ENCODE results near the gene HMCN2. TPM values are rescaled to one million over a fixed set of nuclear protein-coding genes. Genes with fewer than 3 reads are reported as not detected.

HMCN2 gene
- total RNA-seq, 1 donor from 2014 or later, result not detected

DNA sequence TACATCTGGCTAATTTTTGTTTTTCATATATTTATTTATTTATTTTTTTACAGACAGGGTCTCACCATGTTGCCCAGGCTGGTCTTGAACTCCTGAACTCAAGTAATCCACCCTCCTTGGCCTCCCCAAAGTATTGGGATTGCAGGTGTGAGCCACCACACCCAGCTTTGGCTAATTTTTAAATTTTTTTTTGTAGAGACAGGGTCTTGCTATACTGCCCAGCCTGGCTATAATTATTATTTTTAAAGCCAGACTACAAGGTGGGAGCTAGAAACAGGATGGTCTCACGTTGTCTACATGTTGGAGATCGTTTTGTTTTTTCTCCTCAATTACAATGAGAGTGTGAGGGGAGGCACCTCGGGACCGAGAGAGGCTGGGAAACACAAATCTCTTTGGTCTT, 203.0 kb downstream of the HMCN2 start:
- DNase-seq (ENCODE audit: low read depth), result no peak

DNA sequence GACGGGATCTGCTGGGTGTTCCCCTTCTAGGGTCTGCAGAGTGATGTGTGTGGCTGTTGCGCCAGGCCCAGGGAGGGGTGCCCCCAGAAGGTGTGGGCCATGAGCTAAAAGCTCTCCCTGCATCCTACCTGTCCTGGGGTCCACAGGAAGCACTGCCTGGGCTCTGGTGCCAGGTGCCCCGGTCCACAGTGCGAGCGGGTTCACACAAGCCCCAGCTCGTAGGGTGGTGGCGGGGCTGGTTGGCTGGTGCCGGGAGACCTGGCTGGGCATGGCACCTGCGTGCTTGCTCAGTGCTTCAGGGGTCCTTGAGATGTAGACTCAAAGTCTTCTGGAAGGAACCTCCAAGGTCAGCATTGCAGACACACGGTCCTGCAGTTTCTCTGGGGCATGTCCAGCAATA, 204.7 kb downstream of the HMCN2 start:
- DNase-seq (ENCODE audit: low read depth), result no peak

DNA sequence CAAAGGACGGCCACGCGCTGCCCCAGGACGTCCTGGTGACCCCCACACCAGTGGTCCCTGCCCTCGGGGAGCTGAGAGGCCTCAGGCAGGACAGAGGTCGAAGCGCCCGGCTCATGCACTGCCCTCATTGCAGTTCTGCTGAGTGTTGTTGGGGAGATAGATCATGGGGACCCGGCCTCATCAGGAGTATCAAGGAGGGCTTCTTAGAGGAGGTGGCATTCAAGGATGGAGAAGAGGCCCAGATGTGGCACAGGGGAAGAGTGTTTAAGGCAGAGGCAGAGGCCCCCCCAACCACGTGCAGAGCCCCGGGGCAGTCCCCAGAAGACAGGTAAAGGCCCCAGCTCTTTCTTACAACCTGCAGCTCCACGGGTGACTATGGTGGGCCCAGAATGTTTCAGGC, 205.4 kb downstream of the HMCN2 start:
- DNase-seq (ENCODE audit: low read depth), result no peak

DNA sequence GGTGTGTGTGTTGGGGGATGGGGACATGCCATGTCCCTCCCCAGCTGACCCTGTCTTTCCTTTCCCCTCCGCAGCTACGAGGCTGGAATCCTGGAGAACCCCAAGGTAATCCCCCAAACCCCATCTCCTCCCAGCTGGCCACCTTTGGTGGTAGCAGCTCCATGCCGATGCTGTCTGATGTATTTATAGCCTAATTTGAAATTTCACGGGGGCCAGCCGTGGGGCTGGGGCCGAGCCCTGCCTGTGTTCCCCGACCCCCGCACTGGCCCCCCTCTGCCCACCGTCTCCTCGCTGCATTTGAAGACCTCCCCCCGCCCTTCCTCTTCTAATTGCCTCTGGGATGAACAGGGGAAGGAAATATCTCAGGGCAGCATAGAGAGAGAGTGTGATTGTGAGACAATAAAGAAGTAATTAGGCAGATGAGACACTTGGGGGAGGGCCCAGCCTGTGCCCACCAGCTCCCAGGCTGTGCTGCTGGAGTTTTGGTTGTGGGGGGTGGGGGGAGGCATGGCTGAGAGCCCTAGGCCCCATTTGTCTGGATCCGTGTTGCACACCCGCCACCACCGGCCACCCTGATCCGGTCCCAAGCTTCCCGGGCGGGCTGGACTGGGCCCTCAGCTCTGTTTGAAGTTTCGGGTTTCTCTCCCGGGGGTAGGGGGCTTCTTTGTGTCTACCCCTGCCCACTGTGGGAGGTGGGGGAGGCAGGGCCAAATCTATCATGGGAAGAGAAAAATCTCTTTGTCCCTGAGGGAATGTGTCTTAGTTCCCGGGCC, 206.0 kb downstream of the HMCN2 start:
- DNase-seq (ENCODE audit: low read depth), result no peak

DNA sequence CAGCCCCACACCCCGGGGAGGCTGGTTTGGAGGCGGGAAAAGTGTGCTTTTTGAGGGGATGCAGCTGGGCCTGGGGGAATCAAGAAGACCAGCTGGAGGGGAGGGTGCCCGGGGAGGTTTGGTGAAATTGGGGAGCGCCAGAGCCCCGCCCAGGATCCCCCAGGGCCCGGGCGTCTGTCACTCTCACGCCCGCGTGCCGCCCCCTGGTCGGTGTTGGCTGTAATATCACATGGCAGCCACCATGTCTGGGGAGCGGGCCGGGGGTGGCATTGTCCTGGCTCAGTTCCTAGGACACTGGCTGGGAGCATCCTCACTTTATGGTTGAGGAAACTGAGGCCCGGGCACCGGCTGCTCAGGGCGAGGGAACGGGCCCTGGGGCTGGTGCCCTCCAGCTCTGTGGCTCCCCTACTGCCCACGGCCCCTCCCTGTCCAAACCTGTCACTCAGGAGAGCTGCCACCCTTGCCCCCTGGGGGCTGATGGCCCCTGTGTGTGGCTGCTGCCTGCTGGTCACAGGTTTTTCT, 206.7 kb downstream of the HMCN2 start:
- no peak for DNase-seq (ENCODE audit: low read depth)

DNA sequence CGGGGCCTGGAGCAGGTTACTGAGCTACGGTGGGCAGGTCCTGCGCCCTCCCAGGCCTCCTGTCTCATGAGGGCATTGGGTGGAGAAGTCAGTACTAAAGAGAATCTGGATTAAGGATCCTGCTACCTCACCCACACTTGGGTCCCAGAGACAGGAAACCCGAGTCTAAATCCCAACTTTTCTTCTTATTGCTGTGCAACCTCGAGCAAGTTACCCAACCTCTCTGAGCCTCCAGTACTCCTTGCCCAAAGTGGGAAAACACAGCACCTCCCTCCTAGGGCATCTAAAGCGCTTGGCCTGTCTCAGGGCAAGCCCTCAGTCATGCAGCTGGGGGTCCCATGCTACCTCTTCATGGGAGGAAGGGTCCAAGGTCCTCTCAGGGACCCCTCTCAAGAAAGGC, 207.4 kb downstream of the HMCN2 start:
- DNase-seq (ENCODE audit: low read depth), result no peak

DNA sequence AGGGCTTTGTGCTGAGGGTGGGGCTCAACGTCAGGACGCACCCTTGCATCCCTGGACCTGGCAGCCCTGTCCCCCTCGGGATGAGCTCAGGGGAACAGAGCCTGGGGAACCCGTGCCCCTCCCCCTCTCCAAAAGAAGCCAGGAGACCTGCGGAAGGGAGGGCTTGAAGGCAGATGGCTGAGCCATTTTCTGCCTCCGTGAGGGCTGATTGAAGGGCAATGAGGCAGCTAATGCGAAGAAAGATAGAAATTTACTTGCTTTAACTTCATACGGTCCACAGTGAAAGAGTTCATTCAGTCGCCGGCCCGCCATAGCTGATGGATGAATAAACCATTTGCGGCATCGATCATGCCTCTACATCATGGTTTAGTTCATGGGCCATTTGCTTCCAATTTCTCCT, 208.0 kb downstream of the HMCN2 start:
- no peak for DNase-seq (ENCODE audit: low read depth)

DNA sequence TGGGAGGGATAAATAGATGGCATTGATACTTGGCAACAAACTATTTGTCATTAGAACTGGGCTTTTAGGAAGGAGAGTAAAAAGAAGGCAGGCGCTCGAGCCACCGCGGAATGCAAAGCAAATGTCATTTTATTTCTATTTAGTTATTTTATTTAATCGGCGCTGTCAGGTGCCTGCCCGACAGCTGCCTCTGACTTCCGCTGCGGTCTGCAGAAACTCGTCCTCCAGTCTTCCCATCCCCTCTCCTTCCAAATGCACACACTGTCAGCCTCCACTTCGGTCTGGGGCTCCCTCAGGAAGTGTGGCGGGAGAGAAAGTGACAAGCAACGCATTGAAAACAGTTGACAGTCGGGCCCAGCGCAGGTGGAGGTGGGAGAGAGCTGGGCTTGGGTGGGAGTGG, 208.5 kb downstream of the HMCN2 start:
- no peak for DNase-seq (ENCODE audit: low read depth)

DNA sequence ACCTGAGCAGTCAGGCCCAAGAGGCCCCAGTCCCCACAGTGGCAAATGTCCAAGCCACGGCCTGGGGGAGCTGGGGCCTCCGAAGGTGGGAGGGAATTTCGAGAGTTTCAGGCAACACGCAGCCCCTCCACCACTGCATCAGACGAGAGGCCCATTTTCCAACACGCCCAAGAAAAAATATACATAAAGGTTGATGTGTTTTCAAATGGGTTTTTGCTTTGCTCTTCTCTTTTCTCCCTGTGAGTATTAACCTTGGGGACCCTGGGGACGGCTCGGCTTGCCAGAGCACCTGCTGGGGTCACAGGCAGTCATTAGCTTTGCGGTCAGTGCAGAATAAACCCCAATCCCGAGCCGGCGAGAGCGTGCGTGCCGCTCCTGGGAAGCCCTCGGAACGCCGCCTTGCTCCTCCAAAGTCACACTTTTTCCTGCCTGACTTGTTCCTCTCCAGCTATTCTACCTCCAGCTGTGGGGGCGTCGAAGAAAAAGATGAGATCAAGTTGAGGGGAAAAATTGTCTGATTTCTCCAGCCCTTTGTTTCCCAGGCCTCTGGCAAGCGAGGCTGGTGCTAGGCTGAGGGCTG, 210.7 kb downstream of the HMCN2 start:
- no peak for DNase-seq (ENCODE audit: low read depth)

DNA sequence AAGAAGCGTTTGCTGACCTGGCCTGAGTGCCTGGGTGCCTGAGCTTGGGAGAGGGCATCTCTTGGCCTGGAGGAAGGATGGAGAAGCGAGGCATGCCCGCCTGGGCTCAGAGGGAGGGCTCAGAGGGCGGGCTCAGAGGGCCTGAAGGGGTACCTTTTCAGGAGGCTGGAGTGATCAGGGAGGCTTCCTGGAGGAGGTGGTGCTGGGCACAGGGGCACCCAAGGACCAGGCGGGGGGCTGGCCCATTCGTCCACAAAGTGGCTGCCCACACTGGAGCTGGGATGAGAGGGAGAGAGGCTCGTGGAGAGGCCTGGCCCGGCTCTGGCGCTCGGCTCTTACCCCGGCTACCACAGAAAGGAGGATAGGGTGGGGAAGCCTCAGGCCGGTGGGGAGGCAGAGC, 212.0 kb downstream of the HMCN2 start:
- no peak for DNase-seq (ENCODE audit: low read depth)

DNA sequence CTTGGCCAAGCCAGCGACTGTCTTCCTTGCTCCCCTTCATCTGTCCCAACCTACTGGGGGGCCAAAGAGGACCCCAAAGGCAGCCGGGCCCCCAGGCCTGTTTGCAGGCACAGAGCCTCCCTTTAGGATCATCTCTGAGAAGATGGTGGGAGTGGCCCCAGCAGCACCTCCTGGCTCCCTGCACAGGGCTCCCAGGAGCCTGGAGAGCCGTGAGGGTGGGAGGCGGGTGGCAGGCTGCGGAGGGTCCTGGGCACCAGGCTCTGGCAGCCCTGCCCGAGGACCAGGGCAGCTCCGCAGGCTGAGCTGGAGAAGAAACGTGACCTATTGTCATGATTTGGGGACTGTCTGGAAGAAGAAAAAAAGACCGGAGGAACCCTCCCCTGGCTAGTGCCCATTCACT, 212.6 kb downstream of the HMCN2 start:
- no peak for DNase-seq (ENCODE audit: low read depth)

DNA sequence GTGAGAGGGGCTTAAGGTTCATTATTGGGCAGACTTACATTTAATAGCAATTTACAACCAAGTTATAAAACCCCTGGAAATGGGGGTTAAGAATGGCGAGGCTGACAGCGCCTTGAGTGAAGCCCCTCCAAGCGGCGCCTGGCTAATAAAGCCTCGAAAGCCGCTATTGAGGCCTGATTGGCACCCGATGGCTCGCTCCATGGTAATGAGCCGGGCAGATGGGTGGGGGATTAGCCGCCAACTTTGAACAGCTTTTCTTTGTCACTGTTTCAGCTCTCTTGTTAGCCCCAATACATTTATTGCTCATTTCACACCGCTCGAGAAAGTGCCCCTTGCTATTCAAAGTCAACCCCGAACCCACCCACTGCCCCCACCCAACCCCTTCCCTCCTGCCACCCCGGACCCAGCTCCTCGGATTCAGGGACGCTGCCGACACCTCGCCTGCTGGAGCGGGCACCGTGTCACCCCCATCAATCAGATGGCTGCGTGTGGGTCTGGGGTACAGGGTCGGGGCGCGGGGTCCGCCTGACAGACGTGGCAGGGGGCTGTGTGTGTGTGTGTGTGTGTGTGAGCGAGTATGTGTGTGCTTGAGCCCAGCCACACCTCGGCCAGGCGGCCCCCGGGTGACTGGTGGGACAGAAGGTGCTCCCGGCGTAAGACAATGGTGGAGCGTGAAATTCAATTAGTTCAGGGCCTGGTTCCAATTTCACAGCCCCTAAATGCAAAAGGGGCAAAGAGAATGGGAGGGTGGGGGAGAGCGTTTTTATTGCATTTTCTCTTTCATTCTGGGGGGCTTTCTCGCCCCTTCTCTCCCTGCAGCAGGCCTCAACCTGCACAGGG, 213.4 kb downstream of the HMCN2 start:
- DNase-seq (ENCODE audit: low read depth), result no peak

DNA sequence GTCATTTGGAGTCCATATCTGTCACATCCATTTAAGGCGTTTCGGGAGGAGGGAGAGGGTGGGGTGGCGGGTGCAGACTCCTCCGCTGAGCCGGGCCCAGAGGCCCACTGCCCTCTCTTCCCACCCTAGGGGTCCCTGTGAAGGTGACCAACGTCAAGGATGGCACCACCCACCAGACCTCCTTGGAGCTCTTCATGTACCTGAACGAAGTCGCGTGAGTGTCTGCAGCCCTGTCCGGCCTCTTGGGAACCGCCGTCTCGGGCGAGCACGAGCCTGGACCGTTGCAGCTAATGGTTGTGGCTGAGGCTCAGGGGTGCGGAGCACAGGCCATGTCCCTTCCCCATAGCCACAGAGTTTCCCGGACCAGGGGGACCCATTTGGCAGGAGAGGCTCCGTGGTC, 214.0 kb downstream of the HMCN2 start:
- DNase-seq (ENCODE audit: low read depth), result no peak

DNA sequence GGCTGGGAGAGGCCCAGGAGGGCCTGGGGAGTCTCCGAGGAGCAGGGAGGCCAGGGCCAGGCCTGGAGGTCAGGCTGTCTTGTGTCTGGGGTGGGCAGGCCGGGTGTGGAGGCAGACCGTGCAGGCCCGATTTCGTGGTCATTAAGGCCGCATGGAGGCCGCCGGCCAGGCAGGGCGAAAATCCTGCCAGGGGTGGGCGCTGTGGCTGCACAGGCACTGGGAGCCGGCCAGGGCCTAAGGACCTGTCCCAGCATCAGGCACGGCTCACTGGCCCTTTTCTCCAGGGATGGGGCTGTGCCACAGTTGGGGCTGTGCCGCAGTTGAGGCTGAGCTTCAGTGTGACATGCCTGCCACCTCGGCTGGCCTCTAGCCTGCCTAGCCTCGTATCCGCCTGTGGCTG, 215.1 kb downstream of the HMCN2 start:
- no peak for DNase-seq (ENCODE audit: low read depth)

DNA sequence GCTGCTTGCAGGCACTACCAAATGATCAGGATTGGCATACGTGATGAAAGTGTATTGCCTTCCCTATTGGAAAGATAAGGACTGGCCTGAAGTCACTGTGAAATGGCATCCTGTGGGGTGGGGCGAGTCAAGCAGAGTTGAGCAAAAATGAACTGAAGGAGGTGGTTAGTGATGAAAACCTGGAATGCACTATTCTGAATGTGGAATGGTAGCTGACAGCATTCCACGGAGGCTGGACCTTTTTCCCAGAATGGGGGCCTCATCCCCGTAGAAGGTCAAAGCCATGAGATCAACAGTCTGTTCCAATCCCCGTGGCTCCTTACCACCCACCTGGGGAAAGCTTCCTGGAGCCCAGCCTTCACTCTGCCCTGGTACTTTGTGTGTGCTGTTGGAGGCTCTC, 216.9 kb downstream of the HMCN2 start:
- DNase-seq (ENCODE audit: low read depth), result no peak

DNA sequence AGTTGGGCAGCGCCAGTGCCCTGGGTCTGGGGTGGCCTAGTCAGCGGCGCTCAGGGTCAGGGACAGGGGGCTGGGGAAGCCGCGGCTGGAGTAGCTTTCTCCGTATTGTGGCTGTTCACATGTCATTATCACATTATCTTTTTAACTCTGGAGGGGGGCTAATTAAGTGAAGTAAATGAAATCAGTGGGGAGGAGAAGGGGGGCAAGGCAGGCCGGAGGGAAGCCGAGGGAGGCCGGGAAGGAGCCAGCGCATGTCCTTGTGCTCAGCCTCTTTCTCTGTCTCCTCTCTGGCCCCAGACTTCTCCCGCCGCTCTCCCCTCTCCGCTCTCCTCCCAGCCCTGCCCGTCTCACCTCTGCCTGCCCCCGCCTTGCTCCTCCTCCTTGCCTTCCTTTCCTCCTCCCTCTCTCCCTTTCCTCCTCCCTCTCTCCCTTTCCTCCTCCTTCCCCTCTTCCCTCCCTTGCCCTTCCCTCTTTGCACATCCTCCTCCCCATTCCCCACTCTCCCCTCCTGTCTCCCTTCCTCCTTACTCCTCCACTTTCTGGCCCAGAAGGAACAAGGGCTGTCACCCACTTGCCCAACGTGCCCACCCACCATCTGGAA, 217.9 kb downstream of the HMCN2 start:
- DNase-seq (ENCODE audit: low read depth), result no peak

Other genes starting within 250 kb of the HMCN2 start
- gene FNBP1, start 222.6 kb upstream of the HMCN2 start, total RNA-seq, result 20.8 and 39.5 TPM in 2 replicates
- 19.8 and 41.0 TPM in 2 replicates for gene GPR107, start 211.9 kb upstream of the HMCN2 start, total RNA-seq
- 58.7 and 69.8 TPM in 2 replicates for gene NCS1, start 93.4 kb upstream of the HMCN2 start, total RNA-seq
- 64.6 and 82.5 TPM in 2 replicates for gene ASS1, start 179.2 kb downstream of the HMCN2 start, total RNA-seq